GM19099 (cell line): ENCODE data around the gene INTS3.

Source experiments
- POLR2A ChIP-seq: IDR thresholded peaks from 3 replicates; pipeline ENCODE4 v1.6.1; 2011; ENCODE audit warnings: low read depth; ENCODE audit not compliant: insufficient read length; ENCODE audit errors: extremely low read depth

INTS3 gene

GRCh38 chr1:153693466-153693865 is 34.4 kb upstream of the INTS3 start:
- no peak for TF ChIP-seq POLR2A

DNA sequence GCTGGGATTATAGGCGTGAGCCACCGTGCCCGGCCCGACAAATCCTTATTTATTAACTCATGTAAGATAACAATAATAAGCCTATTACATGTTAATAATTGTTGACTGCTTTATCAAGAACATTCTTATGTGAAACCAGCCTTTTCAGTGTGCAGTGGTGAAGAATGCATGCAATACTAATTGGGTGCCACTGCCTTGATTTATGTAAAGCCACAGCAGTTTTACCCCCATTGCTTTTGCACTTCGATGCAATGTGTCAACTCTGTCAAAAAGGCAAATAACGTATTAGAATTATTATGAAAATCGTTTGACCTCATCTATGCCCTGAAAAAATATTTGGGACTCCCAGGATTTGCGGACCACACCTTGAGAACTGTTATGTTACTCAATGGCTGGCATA is 31.1 kb upstream of the INTS3 start:
- no peak for TF ChIP-seq POLR2A

- no peak for TF ChIP-seq POLR2A
Measured at GRCh38 chr1:153697191-153698019, 30.4 kb upstream of the INTS3 start.

- peak; percentile 19 for TF ChIP-seq POLR2A
Measured at GRCh38 chr1:153698020-153698922, 29.6 kb upstream of the INTS3 start.

GRCh38 chr1:153698923-153699714 is 28.7 kb upstream of the INTS3 start:
- TF ChIP-seq POLR2A: no peak

DNA sequence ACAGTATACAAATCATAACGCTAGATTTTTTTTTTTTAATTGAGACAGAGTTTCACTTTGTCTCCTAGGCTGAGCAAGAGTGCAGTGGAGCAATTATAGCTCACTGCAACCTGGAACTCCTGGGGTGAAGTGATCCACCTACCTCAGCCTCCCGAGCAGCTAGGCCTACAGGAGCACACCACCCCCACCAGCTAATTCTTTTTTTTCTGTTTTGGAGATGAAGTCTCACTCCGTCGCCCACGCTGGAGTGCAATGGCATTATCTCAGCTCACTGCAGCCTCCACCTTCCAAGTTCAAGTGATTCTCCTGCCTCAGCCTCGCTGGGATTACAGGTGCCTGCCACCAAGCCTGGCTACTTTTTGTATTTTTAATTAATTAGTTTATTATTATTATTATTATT is 28.1 kb upstream of the INTS3 start:
- TF ChIP-seq POLR2A: no peak

- no peak for TF ChIP-seq POLR2A
Measured at GRCh38 chr1:153705484-153705883, 22.4 kb upstream of the INTS3 start.

DNA sequence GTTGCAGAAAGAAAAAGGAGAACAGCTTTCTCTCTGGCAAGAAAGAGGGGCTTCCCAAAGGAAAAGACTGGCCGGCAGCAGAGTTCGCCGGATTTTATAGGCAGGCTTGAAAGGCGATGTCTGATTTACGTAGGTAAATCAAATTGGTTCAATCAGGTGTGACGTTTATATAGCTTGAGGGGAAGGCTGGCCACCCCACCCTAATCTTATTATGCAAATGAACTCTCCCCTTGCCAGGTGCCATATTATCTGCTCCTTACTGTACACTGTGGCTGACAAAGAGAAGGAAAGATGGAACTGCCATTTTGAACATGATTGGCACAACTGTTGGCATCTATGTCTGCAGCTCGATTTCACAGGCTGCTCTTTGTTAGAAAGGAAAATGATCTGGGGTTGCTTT is 16.8 kb upstream of the INTS3 start:
- TF ChIP-seq POLR2A: no peak

GRCh38 chr1:153717330-153717729 is 10.5 kb upstream of the INTS3 start:
- no peak for TF ChIP-seq POLR2A

GRCh38 chr1:153723687-153724086 is 4.2 kb upstream of the INTS3 start:
- TF ChIP-seq POLR2A: no peak

- TF ChIP-seq POLR2A: peak; percentile 12
Measured at GRCh38 chr1:153728305-153729066, 636 bp downstream of the INTS3 start.

DNA sequence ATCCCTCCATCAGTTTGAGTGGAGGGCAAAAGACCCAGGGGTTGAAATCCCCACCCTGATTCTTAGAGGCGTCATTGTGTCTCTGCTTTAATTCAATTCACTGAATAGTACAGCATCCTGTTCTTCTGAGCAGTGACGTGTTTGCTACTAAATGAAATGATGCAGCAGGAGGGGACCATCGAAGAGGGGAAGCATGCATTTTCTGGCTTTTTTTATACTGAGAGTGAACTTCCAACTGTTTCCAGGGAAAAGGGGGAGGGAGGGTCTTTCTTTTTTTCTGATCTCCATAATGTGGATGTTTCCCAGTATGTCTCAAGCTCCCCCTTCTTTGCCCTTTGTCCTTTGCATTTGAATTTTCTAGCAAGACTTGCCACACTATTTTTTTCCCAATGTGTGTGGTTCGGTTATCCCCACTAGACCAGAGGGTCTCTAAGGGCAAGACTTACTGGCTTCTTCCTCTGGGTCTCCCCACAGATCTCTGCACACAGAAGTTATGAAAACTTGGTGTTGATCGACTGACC is 2.7 kb downstream of the INTS3 start:
- no peak for TF ChIP-seq POLR2A

- TF ChIP-seq POLR2A: no peak
Measured at GRCh38 chr1:153733970-153734369, 6.1 kb downstream of the INTS3 start.
